IMR-90 (cell line): ENCODE measurements around the gene ADD3. TPM values are rescaled to one million over a fixed set of nuclear protein-coding genes. Genes with fewer than 3 reads are reported as not detected.

Experiments
- ATAC-seq: fragments of 200-7000 bp; cut with Tn5 transposase; 2 replicates; pipeline ENCODE4 v1.9.1; 2020; ENCODE audit warnings: low read depth, mild to moderate bottlenecking, moderate library complexity
- BruUV-seq: library from RNA; stranded (reverse); fragments of 400-500 nt; replicated peaks from 2 replicates; lab custom pipeline; 2021; lab: Mats Ljungman, UMichigan
- CTCF ChIA-PET: fragments of 300-600 bp; formaldehyde crosslinking; extraction: SDS; loops from one replicate; lab custom pipeline; 2021; ENCODE audit warnings: antibody characterized with exemption; lab: Yijun Ruan, JAX
- POLR2A ChIA-PET: fragments of 300-600 bp; sonication (Branson Sonifier 250); formaldehyde crosslinking; loops from one replicate; lab custom pipeline; 2022; ENCODE audit warnings: antibody characterized with exemption; ENCODE audit not compliant: unreplicated experiment; lab: Charles Lee
- DNase-seq: peaks from one replicate; pipeline ENCODE4 v3.0.0; 2013
- H2AFZ ChIP-seq: replicated peaks from 2 replicates; pipeline ENCODE3; 2013; ENCODE audit warnings: low read length, mild to moderate bottlenecking; ENCODE audit not compliant: poor library complexity
- H2AK5ac ChIP-seq: 2 replicates; pipeline ENCODE4 v1.6.1; 2013; ENCODE audit warnings: low read depth, low read length, inconsistent platforms
- H2AK9ac ChIP-seq: replicated peaks from 2 replicates; pipeline ENCODE3; 2013; ENCODE audit warnings: mild to moderate bottlenecking, low read depth, low read length, moderate library complexity; ENCODE audit not compliant: poor library complexity
- H2BK120ac ChIP-seq: 2 replicates; pipeline ENCODE4 v1.6.1; 2013; ENCODE audit warnings: low read depth, low read length, inconsistent platforms
- H2BK15ac ChIP-seq: 3 replicates; pipeline ENCODE4 v1.6.1; 2013; ENCODE audit warnings: low read depth, low read length, inconsistent platforms
- H2BK20ac ChIP-seq: 2 replicates; pipeline ENCODE4 v1.6.1; 2013; ENCODE audit warnings: low read depth, mild to moderate bottlenecking, inconsistent platforms, low read length, moderate library complexity
- H2BK5ac ChIP-seq: 2 replicates; pipeline ENCODE4 v1.6.1; 2013; ENCODE audit warnings: mild to moderate bottlenecking, low read depth, low read length, inconsistent platforms; ENCODE audit not compliant: poor library complexity, severe bottlenecking
- H3K14ac ChIP-seq: replicated peaks from 2 replicates; pipeline ENCODE4 v1.6.1; 2013; ENCODE audit warnings: low read depth, low read length, inconsistent platforms
- H3K18ac ChIP-seq: 2 replicates; pipeline ENCODE4 v1.6.1; 2013; ENCODE audit warnings: low read depth, low read length, control low read depth
- H3K23ac ChIP-seq: 2 replicates; pipeline ENCODE4 v1.6.1; 2013; ENCODE audit warnings: low read depth, low read length, inconsistent platforms
- H3K27ac ChIP-seq: 2 replicates; pipeline ENCODE4 v1.5.1; 2013; ENCODE audit warnings: mild to moderate bottlenecking, control low read depth, low read length; ENCODE audit not compliant: insufficient read depth
- H3K27me3 ChIP-seq: 2 replicates; pipeline ENCODE4 v1.6.1; 2013; ENCODE audit warnings: low read length; ENCODE audit not compliant: control insufficient read depth, insufficient read depth
- H3K36me3 ChIP-seq: 2 replicates; pipeline ENCODE4 v1.6.1; 2013; ENCODE audit warnings: low read length, mixed read lengths; ENCODE audit not compliant: control insufficient read depth, insufficient read depth
- H3K4ac ChIP-seq: 2 replicates; pipeline ENCODE4 v1.6.1; 2013; ENCODE audit warnings: low read depth, low read length, inconsistent platforms
- H3K4me1 ChIP-seq: 2 replicates; pipeline ENCODE4 v1.6.1; 2013; ENCODE audit warnings: low read length, mixed read lengths; ENCODE audit not compliant: control insufficient read depth, insufficient read depth
- H3K4me2 ChIP-seq: 2 replicates; pipeline ENCODE4 v1.6.1; 2013; ENCODE audit warnings: low read depth, mild to moderate bottlenecking, control low read depth, low read length, moderate library complexity
- H3K4me3 ChIP-seq: 2 replicates; pipeline ENCODE4 v1.5.1; 2013; ENCODE audit warnings: low read depth, mild to moderate bottlenecking, control low read depth, low read length, moderate library complexity; ENCODE audit not compliant: insufficient read depth
- H3K56ac ChIP-seq: 2 replicates; pipeline ENCODE4 v1.6.1; 2013; ENCODE audit warnings: low read length, inconsistent platforms; ENCODE audit not compliant: insufficient read depth; ENCODE audit errors: extremely low read depth
- H3K79me1 ChIP-seq, 2 experiments: 2 replicates each; pipeline ENCODE4 v1.6.1; 2013; ENCODE audit warnings: low read length in 2 of 2, inconsistent platforms in 1 of 2, low read depth in 1 of 2
- H3K9ac ChIP-seq: 2 replicates; pipeline ENCODE4 v1.6.1; 2013; ENCODE audit warnings: low read depth, low read length, control low read depth
- H3K9me1 ChIP-seq: 2 replicates; pipeline ENCODE4 v1.6.1; 2013; ENCODE audit warnings: low read length, inconsistent platforms; ENCODE audit not compliant: insufficient read depth
- H3K9me3 ChIP-seq: 2 replicates; pipeline ENCODE4 v1.6.1; 2013; ENCODE audit warnings: low read length; ENCODE audit not compliant: control insufficient read depth, insufficient read depth
- H4K20me1 ChIP-seq: 2 replicates; pipeline ENCODE4 v1.6.1; 2013; ENCODE audit warnings: low read length, inconsistent platforms; ENCODE audit not compliant: insufficient read depth
- H4K5ac ChIP-seq: 2 replicates; pipeline ENCODE4 v1.6.1; 2013; ENCODE audit warnings: mild to moderate bottlenecking, low read depth, low read length, control low read depth
- H4K8ac ChIP-seq, 2 experiments: 2 replicates each; pipeline ENCODE4 v1.6.1; 2013; ENCODE audit warnings: low read depth in 2 of 2, low read length in 2 of 2, control low read depth in 1 of 2, inconsistent platforms in 1 of 2
- H4K91ac ChIP-seq: 2 replicates; pipeline ENCODE4 v1.6.1; 2013; ENCODE audit warnings: low read depth, low read length, inconsistent platforms; ENCODE audit not compliant: insufficient read depth
- CEBPB ChIP-seq: IDR thresholded peaks from 2 replicates; pipeline ENCODE4 v1.6.1; 2012; ENCODE audit warnings: low read depth, low read length, improper control_type of control experiment
- POLR2A ChIP-seq: IDR thresholded peaks from 2 replicates; pipeline ENCODE4 v1.6.1; 2012; ENCODE audit warnings: mild to moderate bottlenecking, low read depth, low read length
- WGBS, 2 experiments: methylation state at CpG; one replicate each; pipeline versions ENCODE4 v1.1.5 to v1.1.7; 2013; ENCODE audit warnings: missing lambda C conversion rate in 2 of 2; ENCODE audit not compliant: insufficient read length in 1 of 2; ENCODE audit errors: extremely low coverage in 2 of 2; 5-methylcytosine and 5-hydroxymethylcytosine counted together
- dilution Hi-C: fragments of 300-500 bp; cut with HindIII; formaldehyde crosslinking; loops from one replicate; pipeline ENCODE4 v1.14.3; 2018; ENCODE audit warnings: low sequenced_read_pairs; ENCODE audit not compliant: unreplicated experiment
- in situ Hi-C: fragments of 300-500 bp; cut with MboI; formaldehyde crosslinking; loops from 3 replicates; pipeline ENCODE4 v1.14.3; 2019; ENCODE audit warnings: low sequenced_read_pairs, inconsistent platforms, mixed read lengths
- intact Hi-C: fragments of 100-400 bp; cut with micrococcal nuclease; formaldehyde crosslinking; loops from 2 replicates; pipeline ENCODE4 v1.10.0; 2022
- polyA plus RNA-seq, 3 experiments: library from polyadenylated mRNA; depleted of rRNA; stranded (reverse); fragments of >200 nt; gene quantifications; 2 replicates each; pipeline ENCODE4 v1.2.3, GENCODE V29; 2012; ENCODE audit warnings: low replicate concordance in 1 of 3
- total RNA-seq: library from RNA; depleted of rRNA; stranded (reverse); fragments of >200 nt; gene quantifications from 2 replicates; pipeline ENCODE4 v1.2.3, GENCODE V29; 2012

ADD3 gene
- total and polyA plus RNA-seq, 2 of the 4 experiments (the other 2 are of a cell fraction), result 138 to 212 TPM

- no peak overlapping the region for H2BK5ac ChIP-seq
- peaks cover 32 to 62% of the 10 kb centered on the region in 2 experiments for H3K79me1 ChIP-seq
- H3K4me3 ChIP-seq, result no peak overlapping the region
- H4K8ac ChIP-seq, result no peak overlapping the region; a peak in 1 of 4 replicates
- peaks cover 4% of the 10 kb centered on the region; the same call in 1 of the 2 replicates for H3K9me1 ChIP-seq
- H3K23ac ChIP-seq, result no peak overlapping the region
- no peak overlapping the region for H2BK20ac ChIP-seq
- no peaks in the 10 kb centered on the region for H3K9me3 ChIP-seq
- H3K18ac ChIP-seq, result peak overlapping the region; percentile 9; the same call in 1 of the 2 replicates
- BruUV-seq, result no TSS peak
- H3K4ac ChIP-seq, result no peak overlapping the region
- intact Hi-C loops, result no loop called here
- H3K27me3 ChIP-seq, result no peaks in the 10 kb centered on the region
- ATAC-seq, result no peak
- ChIA-PET CTCF (no interaction called here), POLR2A (no interaction called here)
- no CpG with 5 or more reads among the region's 3 CpGs for WGBS, 2 experiments
- peak overlapping the region; percentile 25; the same call in 1 of the 2 replicates for H3K4me2 ChIP-seq
- no peak overlapping the region for H3K9ac ChIP-seq
- in situ Hi-C loops, result no loop called here
- peak overlapping the region; percentile 42; the same call in 1 of the 2 replicates for H4K5ac ChIP-seq
- H3K36me3 ChIP-seq, result no peaks in the 10 kb centered on the region
- TF ChIP-seq POLR2A (no peak), CEBPB (peak; percentile 47; the same call in 1 of the 2 replicates)
- H2AK5ac ChIP-seq, result peak overlapping the region; percentile 15; the same call in 1 of the 2 replicates
- no peak overlapping the region for H3K56ac ChIP-seq
- no peak overlapping the region for H2BK15ac ChIP-seq
- peak overlapping the region; percentile 38 for H3K14ac ChIP-seq
- H2AFZ ChIP-seq, result no peak overlapping the region
- dilution Hi-C loops, result no loop called here
- H4K91ac ChIP-seq, result no peak overlapping the region; the same call in 1 of the 2 replicates
- DNase-seq, result peak; percentile 62
- no peak overlapping the region for H2AK9ac ChIP-seq
- H3K4me1 ChIP-seq, result peaks cover 4% of the 10 kb centered on the region
- H4K20me1 ChIP-seq, result peaks cover 12% of the 10 kb centered on the region; the same call in 1 of the 2 replicates
- no peak overlapping the region for H2BK120ac ChIP-seq
- H3K27ac ChIP-seq, result no peak overlapping the region
Observed at GRCh38 chr10:110042181-110042580, 34.4 kb downstream of the ADD3 start.
